Chondrocyte (in vitro differentiated cells): ENCODE results near the gene PFKFB1. TPM values are rescaled to one million over a fixed set of nuclear protein-coding genes. Genes with fewer than 3 reads are reported as not detected.

ENCODE experiments used
- DNase-seq: peaks from one replicate; pipeline ENCODE4 v3.0.0; 2021; ENCODE audit warnings: mixed read lengths, low spot score
- H3K27ac Mint-ChIP-seq: one replicate; pipeline ENCODE4 v1.8.0; 2021; ENCODE audit warnings: mild to moderate bottlenecking, moderate library complexity, mixed read lengths; ENCODE audit not compliant: unreplicated experiment
- H3K27me3 Mint-ChIP-seq: 2 replicates; pipeline ENCODE4 v1.8.0; 2021; ENCODE audit warnings: low read depth, mixed read lengths
- H3K36me3 Mint-ChIP-seq: 2 replicates; pipeline ENCODE4 v1.8.0; 2021; ENCODE audit warnings: low read depth, mixed read lengths
- H3K4me1 Mint-ChIP-seq: 2 replicates; pipeline ENCODE4 v1.8.0; 2021; ENCODE audit warnings: low read depth, mild to moderate bottlenecking, mixed read lengths
- H3K4me3 Mint-ChIP-seq: one replicate; pipeline ENCODE4 v1.8.0; 2021; ENCODE audit warnings: mild to moderate bottlenecking, moderate library complexity, mixed read lengths; ENCODE audit not compliant: unreplicated experiment
- H3K9me3 Mint-ChIP-seq: 2 replicates; pipeline ENCODE4 v1.8.0; 2021; ENCODE audit warnings: low read depth, mixed read lengths
- CTCF ChIP-seq: fragments of 200-600 bp; sonication (generic); IDR thresholded peaks from 2 replicates; pipeline ENCODE4 v1.5.0; 2021; ENCODE audit warnings: antibody characterized with exemption, mild to moderate bottlenecking, moderate library complexity
- long read RNA-seq: library from polyadenylated mRNA; stranded (forward); transcript quantifications from one replicate; pipeline ENCODE4 v2.0.0, GENCODE V29; 2021
- total RNA-seq: library from RNA; stranded (reverse); gene quantifications from 3 replicates; pipeline ENCODE4 v1.2.1, GENCODE V29; 2021

Gene PFKFB1
- 0.25 to 0.31 TPM in 2 of 3 replicates, not detected in the other for total RNA-seq
- long read RNA-seq = 0 reads

GRCh38 chrX:54994099-54994498 lies at the start of gene PFKFB1:
TSS of gene PFKFB1 (minus strand) at chrX:54994188. CDS start at chrX:54994007, 181 bp downstream.
- H3K36me3 Mint-ChIP-seq = no peaks in the 10 kb centered on the region
- peaks cover 5% of the 10 kb centered on the region for H3K9me3 Mint-ChIP-seq
- H3K27me3 Mint-ChIP-seq = no peaks in the 10 kb centered on the region
- TF ChIP-seq CTCF = no peak
- no peak within 1 kb of the TSS for H3K4me3 Mint-ChIP-seq
- no peak for DNase-seq
- H3K27ac Mint-ChIP-seq = no peak within 1 kb of the TSS
- peaks cover under 1% of the 10 kb centered on the region for H3K4me1 Mint-ChIP-seq

GRCh38 chrX:55041514-55041913 lies 47.5 kb upstream of the PFKFB1 start:
- no peak for DNase-seq
- Mint-ChIP-seq H3K4me3 (no peak overlapping the region), H3K4me1 (peaks cover 24% of the 10 kb centered on the region), H3K9me3 (peaks cover 20% of the 10 kb centered on the region), H3K36me3 (no peaks in the 10 kb centered on the region), H3K27ac (no peak overlapping the region), H3K27me3 (no peaks in the 10 kb centered on the region)
- TF ChIP-seq CTCF = no peak

- H3K4me1 Mint-ChIP-seq = peaks cover 11% of the 10 kb centered on the region
- no peak for TF ChIP-seq CTCF
- no peak overlapping the region for H3K27ac Mint-ChIP-seq
- H3K9me3 Mint-ChIP-seq = peaks cover 21% of the 10 kb centered on the region
- no peaks in the 10 kb centered on the region for H3K27me3 Mint-ChIP-seq
- no peak overlapping the region for H3K4me3 Mint-ChIP-seq
- no peak for DNase-seq
- no peaks in the 10 kb centered on the region for H3K36me3 Mint-ChIP-seq
Measured at GRCh38 chrX:55039471-55039870, 45.5 kb upstream of the PFKFB1 start.

GRCh38 chrX:55033429-55033828 lies 39.4 kb upstream of the PFKFB1 start:
- DNase-seq = no peak
- no peaks in the 10 kb centered on the region for H3K36me3 Mint-ChIP-seq
- TF ChIP-seq CTCF = no peak
- H3K27ac Mint-ChIP-seq = no peak overlapping the region
- no peak overlapping the region for H3K4me3 Mint-ChIP-seq
- H3K4me1 Mint-ChIP-seq = no peaks in the 10 kb centered on the region
- H3K9me3 Mint-ChIP-seq = peaks cover 7% of the 10 kb centered on the region
- H3K27me3 Mint-ChIP-seq = no peaks in the 10 kb centered on the region

GRCh38 chrX:55030271-55031205 lies 36.5 kb upstream of the PFKFB1 start, which contains the start of gene ALAS2:
TSS of gene ALAS2 (minus strand) at chrX:55030977. CDS start at chrX:55026000, 4,977 bp downstream.
- TF ChIP-seq CTCF = no peak
- no peak within 1 kb of the TSS for H3K4me3 Mint-ChIP-seq
- H3K9me3 Mint-ChIP-seq = peaks cover 14% of the 10 kb centered on the region
- no peaks in the 10 kb centered on the region for H3K27me3 Mint-ChIP-seq
- no peak within 1 kb of the TSS for H3K27ac Mint-ChIP-seq
- H3K4me1 Mint-ChIP-seq = no peaks in the 10 kb centered on the region
- H3K36me3 Mint-ChIP-seq = no peaks in the 10 kb centered on the region
- no peak for DNase-seq
